GM19328 (cell line): ENCODE results near the gene KLHL18.
"Not testable (repeated sequence)": the region's sequence is repeated elsewhere in the genome, so short reads cannot be mapped to it uniquely, and the experiment has no call there.

ENCODE experiments used
- ATAC-seq: cut with Tn5 transposase; IDR thresholded peaks from one replicate; pipeline ENCODE4 v1.9.1; 2021; ENCODE audit warnings: mild to moderate bottlenecking, moderate library complexity; ENCODE audit not compliant: unreplicated experiment

The KLHL18 gene

DNA sequence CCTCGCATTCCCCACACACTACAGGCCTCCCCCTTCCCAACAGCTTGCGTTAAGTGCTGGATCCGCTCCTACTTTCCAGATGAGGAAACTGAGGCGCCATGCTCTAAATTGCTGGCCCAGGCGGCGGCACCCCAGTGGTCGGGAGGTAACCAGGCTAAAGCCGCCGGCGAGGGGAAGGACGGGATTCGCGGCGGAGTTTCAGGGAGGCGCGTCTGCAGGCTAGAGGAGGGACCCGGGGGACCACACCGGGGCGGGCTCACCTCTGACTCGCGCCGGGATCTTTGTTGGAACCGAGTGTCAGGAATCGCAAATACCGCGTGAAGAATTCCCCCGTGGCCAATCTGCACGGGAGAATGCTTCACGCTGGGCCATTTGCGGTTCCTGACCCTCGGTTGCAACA is 73.5 kb downstream of the KLHL18 start:
- ATAC-seq: no peak

DNA sequence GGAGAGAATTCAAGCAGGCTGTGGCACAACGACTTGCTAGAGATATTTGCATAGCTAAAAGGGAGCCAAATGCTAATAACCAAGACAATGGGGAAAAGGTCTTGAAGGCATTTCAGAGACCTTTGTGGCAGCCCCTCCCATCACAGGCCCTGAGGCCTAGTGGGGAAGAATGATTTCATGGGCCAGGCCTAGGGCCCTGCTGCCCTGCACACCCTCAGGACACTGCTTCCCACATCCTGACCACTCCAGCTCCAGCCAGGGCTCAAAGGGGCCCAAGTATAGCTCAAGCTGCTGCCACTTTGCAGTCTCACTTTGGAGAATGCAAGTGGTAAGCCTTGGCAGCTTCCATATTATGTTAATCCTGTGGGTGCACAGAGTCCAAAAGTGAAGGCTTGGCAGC is 76.6 kb downstream of the KLHL18 start:
- no peak for ATAC-seq

DNA sequence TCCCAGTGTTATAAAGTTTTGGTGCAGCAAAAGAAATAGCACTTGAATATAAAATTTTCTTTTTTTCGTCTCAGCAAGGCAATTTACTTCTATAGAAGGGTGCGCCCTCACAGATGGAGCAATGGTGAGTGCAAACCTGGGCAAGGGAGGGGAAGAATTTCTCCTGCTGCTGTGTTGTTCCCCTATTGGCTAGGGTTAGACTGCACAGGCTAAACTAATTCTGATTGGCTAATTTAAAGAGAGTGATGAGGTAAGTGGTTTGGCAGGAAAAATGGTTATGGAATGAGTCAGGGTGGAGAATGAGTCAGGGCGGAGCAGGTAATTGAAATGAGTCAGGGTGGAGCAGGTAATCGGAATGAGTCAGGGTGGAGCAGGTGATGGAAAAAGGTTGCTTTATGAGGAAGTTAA is 77.4 kb downstream of the KLHL18 start:
- ATAC-seq: not testable (repeated sequence)

DNA sequence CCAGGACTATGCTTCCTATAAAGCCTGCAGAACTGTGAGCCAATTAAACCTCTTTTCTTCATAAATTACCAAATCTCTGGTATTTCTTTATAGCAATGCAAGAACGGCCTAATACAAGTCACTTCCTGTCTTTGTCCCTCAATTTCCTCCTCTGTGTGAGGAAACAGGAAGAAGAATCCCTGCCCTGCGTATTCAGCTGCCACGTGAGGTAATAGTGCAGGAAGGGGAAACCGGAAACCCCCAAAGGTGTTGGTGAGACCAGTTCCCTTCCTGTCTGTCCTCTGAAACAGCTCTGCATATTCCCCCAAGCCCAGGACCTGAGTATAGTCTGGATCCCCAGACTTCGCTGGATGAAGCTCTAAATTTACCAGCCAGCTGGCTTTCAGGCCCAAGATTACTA is 80.0 kb downstream of the KLHL18 start:
- no peak for ATAC-seq

DNA sequence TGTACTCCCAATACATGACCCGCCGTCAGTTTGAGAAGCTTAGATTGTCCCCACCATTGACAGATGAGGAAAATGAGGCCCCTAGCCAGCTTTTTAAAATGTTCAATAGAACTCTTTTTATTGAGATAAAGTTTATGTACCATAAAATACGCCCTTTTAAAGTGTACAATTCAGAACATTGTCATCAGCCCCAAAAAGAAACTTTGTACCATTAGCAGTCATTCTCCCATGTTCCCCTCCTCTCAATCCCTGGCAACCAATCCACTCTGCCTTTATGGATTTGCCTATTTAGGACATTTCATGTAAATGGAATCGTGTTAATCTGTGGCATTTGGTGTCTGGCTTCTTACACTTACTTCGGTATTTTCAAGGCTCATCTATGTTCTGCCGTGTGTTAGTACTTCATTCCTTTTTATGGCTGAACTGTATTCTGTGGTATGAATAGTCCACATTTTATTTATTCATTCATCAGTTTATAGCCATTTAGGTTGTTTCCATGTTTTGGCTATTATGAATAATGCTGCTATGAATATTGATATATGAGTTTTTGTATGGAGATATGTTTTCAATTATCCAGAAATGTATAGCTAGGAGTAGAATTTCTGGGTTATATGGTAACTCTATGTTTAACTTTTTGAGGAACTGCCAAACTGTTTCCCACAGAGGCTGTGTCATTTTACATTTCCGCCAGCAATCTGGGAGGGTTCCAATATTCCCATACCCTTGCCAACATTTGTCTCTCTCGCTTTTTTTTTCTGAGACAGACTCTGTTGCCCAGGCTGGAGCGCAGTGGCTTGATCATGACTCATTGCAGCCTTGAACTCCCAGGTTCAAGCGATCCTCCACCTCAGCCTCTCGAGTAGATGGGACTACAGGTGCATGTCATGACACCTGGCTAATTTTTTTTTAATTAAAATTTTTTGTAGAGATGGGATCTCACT is 82.7 kb downstream of the KLHL18 start:
- no peak for ATAC-seq

DNA sequence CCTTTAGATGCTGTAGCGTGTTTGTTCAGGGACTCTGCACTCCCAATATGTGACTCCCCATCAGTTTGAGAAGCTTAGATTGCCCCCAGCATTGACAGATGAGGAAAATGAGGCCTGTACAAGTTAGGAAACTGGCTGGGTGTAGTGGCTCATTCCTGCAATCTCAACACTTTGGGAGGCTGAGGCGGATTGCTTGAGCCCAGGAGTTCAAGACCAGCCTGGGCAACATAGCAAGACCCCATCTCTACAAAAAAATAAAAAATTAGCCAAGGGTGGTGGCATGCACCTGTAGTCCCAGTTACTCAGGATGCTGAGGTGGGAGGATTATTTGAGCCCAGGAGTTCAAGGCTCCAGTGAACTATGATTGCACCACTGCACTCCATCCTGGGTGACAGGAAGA is 84.1 kb downstream of the KLHL18 start:
- ATAC-seq: no peak

DNA sequence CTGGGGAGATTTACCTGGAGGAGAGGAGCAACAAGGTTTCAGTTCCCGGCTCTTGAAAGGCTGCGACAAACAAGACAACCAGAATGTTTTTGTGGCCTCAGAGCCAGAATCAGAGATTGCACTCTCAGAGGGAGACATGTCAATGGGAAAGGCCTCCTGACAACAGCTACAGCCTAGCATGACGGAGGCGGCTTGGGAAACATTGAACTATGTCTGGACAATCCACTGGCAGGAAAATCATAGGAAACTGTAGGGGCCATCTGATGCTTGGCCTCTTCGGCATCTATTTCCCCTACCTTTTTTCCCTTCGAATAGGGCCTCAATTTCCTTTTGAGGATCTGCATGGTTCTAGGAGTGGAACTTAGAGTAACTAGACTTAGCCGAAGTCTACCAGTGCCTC is 84.9 kb downstream of the KLHL18 start:
- ATAC-seq: no peak

DNA sequence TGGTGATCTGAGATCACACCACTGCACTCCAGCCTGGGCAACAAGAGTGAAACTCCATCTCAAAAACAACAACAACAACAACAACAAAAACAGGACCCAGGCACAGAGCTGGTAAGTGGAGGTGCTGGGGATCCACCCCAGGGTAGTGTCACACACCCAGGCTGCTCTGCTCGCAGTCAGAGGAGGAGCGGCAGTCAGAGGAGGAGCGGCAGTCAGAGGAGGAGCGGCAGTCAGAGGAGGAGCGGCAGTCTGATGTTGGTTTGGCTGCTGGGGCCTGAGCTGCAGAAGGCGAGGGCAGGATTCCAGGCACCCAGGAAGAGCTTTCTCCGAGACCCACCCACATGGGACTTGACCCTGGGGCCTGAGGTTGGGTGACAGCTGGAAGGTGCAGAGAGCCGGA is 87.3 kb downstream of the KLHL18 start:
- ATAC-seq: not testable (repeated sequence)

DNA sequence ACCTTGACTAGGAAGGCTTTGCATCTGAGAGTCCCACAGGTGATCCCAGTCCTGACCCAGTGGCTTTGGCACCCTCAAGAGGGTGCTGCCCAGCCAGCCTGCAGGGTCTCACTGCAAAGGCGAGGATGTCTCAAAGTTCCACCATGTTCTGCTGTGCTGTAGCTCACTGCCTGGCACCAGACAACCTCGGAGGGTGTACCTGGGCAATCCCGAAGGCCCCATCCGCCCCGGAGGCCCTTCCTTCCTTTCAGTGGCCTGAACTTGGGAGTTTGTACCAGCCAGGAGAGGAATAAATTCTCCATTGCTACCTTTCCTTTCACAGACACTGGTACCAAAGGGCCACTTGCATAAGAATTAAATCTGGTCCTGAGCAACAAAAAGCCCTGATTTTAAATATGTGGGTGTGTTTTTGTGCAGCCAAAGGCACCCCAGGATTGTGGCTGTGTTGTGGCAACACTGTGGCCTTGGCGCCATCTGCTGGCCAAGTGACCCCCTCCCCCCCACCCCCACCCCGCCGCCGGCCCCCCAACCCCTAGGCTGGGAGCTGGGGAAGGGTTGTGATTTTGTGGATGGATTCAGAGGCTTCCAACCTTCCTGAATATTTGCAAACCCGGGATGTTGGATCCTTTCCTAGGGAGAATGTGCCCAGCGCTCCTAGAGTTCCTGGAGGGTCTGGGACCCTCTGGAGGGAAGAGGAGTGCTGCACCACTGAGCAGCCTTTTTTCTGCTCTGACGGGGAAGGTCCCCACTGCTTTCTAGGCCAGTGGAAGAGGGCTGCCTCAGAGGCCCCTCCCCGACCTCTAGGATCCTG is 88.3 kb downstream of the KLHL18 start:
- ATAC-seq: no peak

DNA sequence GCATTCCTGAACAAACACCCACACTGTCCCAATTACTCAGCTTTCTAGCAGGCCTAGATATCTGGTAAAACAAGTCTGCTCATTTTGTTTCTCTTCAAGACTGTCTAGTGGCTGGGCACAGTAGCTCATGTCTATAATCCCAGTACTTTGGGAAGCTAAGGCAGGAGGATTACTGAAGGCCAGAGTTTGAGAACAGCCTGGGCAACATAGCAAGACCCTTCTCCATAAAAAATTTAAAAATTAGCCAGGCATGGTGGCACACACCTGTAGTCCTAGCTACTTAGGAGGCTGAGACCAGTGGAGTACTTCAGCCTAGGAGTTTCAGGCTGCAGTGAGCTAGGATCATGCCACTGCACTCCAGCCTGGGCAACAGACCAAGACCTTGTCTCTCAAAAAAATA is 91.8 kb downstream of the KLHL18 start:
- no peak for ATAC-seq

DNA sequence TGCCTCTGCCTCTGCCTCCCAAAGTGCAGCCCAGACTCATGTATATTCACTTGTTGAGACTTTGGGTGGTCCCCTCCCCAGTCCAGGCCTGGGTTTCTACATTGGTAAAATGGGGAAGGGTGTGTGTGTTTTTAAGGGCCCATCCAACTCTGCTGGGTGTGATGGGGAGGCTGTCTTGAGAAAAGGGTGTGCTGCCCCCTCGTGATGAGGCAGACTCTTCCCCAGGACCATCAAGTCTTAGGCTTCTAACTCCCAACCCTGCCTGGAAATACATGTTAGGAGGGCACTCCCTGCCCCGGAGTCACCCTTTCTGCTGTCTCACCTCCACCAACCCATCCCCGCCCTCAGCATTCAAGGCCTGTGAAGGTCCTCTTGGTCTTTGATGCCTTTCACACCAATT is 93.6 kb downstream of the KLHL18 start:
- ATAC-seq: no peak

DNA sequence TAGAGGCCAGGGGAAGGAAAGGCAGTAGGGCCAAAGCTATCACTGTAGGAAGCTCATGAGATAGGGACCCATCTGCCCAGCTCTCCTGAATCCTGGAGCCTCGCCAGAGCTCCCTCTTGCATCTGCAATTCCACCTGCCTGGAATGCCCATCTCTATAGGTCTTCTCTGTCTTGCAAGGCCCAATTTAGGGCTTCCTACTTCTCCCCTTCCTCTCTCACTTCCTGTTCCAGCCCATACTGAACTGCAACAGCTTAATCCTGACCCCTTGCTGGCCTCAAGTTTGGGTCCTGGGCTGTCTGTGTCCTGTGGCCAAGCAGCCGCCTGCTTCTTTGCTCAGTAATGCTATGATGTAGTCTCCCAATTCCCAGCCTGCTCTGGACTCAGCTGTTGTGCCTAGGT is 94.4 kb downstream of the KLHL18 start:
- no peak for ATAC-seq

DNA sequence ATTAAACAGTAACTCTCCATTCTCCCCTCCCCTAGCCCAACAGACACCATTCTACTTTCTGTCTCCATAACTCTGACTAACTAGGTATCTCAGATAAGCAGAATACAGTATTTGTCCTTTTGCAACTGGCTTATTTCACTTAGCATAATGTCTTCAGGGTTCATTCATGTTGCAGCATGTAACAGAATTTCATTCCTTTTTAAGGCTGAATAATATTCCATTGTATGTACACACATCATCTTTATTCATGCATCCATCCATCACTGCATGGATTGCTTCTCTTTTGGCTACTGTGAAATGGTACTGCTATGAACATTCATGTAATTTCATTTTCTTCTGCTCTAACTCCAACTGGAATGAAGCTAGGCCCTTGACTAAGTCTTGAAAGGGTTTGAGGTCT is 96.1 kb downstream of the KLHL18 start:
- no peak for ATAC-seq

DNA sequence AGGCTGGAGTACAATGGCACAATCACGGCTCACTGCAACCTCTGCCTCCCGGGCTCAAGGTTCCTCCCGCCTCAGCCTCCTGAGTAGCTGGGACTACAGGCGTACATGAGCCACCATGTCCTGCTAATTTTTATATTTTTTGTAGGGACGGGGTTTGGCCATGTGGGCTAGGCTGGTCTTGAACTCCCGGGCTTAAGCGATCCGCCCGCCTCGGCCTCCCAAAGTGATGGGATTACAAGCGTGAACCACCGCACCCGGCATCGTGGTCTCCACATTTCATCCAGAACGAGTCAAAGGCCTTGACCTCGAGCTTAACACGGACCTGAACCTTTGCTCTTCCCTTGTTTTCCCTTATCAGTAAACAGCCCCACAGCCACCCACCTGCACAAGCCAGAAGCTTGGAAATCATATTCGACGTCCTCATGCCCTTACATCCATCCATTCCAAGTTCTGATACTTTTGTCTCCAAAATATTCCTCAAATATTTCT is 96.7 kb downstream of the KLHL18 start:
- no peak for ATAC-seq

DNA sequence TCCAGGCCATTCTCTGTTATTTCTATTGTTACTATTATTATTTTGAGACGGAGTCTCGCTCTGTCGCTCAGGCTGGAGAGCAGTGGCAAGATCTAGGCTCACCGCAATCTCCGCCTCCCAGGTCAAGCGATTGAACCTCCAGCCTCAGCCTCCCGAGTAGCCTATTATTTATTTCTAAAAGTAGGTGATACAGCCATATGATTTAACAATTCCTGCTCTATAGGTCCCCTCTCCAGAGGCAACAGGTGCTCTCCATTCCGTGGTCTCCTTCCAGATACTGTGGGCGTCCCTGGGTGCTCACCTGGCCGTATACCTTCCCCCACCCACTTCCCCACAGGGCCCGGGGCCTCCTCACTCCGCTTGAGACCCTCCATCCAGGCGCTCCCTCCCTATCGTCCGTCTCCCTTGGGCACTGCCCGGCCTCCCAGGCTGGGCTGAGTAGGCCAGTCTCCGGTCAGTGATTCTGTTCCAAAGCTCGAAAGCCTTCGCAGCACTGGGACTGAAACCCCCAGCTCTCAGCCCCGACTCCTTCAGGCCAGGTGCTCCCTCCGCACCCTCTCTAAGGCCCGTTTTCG is 97.4 kb downstream of the KLHL18 start:
- ATAC-seq: no peak

DNA sequence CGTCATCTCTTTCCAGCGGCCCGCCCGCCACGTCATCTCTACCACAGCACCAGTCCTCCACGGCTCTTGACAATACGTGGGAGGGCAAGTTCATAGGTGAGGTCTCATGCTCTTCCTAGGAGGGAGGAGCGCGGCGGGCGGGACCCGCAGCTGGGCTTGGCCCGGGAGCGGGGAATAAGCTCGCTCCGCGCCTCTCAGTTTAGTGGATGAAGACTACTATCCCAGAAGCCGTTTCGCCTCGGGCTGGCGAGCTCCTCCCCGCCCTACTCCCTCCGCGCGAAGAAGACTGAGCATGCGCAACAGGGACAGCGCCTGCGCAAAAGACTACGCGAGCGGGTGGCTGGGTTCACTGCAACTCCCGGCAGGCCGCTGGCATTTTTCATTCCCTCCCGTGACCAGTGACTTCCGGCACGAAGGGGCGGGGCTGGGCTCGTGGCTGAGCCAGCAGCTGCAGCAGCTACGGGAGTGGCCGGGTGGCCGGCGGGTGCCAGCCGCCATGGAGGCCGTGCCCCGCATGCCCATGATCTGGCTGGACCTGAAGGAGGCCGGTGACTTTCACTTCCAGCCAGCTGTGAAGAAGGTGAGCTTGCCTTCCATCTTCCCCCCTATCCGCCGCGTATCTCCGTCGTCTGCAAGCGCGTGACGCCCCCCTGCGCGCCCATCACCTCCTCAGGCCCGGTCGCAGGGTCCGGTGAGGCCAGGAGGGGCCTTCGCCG is 98.0 kb downstream of the KLHL18 start, which contains the start of gene PTPN23:
Gene PTPN23, plus strand, starts transcription at position 421 of the 716 bp plus-strand sequence. Its CDS starts 76 bp downstream, at position 497.
- ATAC-seq: peak; percentile 73

DNA sequence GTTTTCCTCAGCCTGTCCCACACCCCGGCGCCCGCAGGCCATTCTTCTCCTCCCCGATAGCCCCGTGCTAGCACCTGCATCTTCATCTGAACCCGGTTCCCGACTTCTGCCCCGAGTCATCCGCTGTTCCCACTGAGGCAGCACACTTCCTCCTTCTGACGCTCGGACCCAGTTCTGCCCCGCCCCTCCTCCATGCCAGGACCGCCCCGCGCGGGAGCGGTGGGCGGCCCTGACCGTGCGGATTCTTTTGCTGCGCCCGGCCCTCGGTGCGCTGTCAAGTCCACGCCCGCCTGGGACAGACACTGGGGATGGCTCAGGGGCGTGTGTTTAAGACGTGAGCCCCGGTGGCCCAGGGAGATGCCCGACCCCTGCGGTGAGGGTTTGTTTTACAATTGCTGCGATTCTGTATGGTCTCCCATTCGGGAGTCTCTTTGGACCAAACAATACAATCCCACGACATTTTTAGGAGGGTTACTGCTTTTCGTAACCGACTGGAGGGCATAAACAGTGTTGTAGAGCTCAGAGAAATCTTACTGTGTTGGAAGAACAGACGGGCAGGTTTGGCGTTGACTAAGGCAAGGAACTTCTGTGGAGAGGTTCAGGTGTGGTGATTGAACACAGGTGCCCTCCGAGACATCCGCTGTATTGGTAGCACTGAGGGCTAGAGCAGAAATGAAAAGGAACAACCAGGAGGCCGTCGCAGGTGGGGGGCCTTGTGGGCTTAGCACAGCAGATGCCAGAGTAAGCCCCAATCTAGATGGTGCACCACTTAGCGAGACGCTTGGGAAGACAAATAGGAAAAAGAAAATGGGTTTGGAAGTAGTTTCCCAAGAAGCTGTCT is 98.8 kb downstream of the KLHL18 start:
- peak; percentile 51 for ATAC-seq

DNA sequence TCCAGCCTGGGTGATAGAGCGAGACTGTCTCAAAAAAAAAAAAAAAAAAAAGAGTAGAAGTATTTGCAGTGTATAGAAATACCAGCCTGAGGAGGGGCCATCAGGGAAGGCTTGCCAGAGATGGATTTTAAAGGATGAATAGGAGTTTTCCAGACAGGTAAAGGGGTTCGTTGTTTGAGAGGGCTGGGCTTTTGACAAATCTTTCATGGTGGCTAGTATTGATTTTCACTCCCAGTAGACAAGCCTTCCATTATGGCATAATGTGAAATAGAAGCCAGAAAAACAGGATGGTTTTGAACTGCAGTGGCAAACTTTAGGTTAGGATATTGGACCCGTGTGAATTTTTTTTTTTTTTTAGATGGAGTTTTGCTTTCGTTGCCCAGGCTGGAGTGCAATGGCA is 101.7 kb downstream of the KLHL18 start:
- ATAC-seq: no peak

DNA sequence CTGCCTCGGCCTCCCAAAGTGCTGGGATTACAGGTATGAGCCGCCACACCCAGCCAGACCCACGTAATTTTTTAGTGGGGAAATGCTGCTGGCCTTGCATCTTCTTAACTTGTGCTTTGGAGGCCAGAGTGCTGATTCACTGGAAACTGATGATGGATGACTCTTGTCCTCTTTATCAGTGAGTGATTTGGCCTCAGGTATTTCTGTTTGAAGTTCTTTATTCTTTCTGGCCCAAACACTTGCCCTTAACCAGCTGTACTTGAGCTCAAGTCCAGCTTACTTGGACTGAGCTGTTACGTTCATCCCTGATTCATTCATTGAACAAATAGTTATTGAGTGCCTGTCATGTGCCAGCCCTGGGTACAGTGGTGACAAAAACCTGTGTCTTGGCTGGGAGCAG is 102.3 kb downstream of the KLHL18 start:
- no peak for ATAC-seq

DNA sequence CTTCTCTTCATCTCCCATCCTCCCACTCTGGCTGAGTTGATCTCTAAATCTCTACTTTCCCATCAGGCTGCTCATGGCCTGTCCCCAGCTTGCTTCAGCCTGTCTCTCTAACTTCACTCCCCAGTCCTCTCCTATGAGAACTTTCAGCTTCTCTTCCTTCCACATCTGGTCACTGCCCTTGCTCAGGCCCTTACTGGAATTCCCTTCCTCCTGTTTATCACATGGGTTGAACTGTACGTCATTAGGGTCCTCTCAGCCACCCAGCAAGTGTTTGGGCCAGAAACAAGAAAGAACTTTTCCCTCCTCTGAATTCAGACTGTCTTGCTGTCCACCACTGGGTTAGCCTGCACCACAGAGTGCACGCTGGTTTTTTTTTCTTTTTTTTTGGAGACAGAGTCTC is 103.1 kb downstream of the KLHL18 start:
- ATAC-seq: no peak
